Stomach smooth muscle (tissue), 2 donors: ENCODE data around the gene CAPN15.
"Not testable (repeated sequence)": the region's sequence is repeated elsewhere in the genome, so short reads cannot be mapped to it uniquely, and the experiment has no call there.

Source experiments
- H3K27ac ChIP-seq: one replicate; pipeline ENCODE4 v1.7.0; 2013; ENCODE audit warnings: mild to moderate bottlenecking, low read length, inconsistent platforms
- H3K27me3 ChIP-seq, 2 donors: one replicate each; pipeline ENCODE4 v1.7.0; 2013; ENCODE audit warnings: low read length in 2 of 2; ENCODE audit not compliant: insufficient read depth in 2 of 2, control insufficient read depth in 1 of 2
- H3K36me3 ChIP-seq, 2 donors: one replicate each; pipeline ENCODE4 v1.7.0; 2013; ENCODE audit warnings: low read length in 2 of 2; ENCODE audit not compliant: control insufficient read depth in 2 of 2, insufficient read depth in 2 of 2
- H3K4me1 ChIP-seq: one replicate; pipeline ENCODE4 v1.7.0; 2013; ENCODE audit warnings: low read length; ENCODE audit not compliant: control insufficient read depth, insufficient read depth
- H3K4me3 ChIP-seq, 2 donors: one replicate each; pipeline ENCODE4 v1.7.0; 2013; ENCODE audit warnings: low read length in 2 of 2
- H3K9ac ChIP-seq, 2 donors: one replicate each; pipeline ENCODE4 v1.7.0; 2013; ENCODE audit warnings: low read length in 2 of 2, mild to moderate bottlenecking in 1 of 2
- H3K9me3 ChIP-seq, 2 donors: one replicate each; pipeline ENCODE4 v1.7.0; 2013; ENCODE audit warnings: low read length in 2 of 2; ENCODE audit not compliant: control insufficient read depth in 2 of 2
- donor health status: healthy.
- donor health status: Pancreatic carcinoma.

The CAPN15 gene

GRCh38 chr16:495127-495748, 32.3 kb upstream of the CAPN15 start:
- Histone ChIP-seq H3K4me3 (no peak overlapping the region), H3K9me3 (no peaks in the 10 kb centered on the region), H3K36me3 (peaks cover 0 to 23% of the 10 kb centered on the region in 2 donors), H3K27ac (no peak overlapping the region), H3K9ac (no peak overlapping the region), H3K27me3 (no peaks in the 10 kb centered on the region), H3K4me1 (no peaks in the 10 kb centered on the region)

DNA sequence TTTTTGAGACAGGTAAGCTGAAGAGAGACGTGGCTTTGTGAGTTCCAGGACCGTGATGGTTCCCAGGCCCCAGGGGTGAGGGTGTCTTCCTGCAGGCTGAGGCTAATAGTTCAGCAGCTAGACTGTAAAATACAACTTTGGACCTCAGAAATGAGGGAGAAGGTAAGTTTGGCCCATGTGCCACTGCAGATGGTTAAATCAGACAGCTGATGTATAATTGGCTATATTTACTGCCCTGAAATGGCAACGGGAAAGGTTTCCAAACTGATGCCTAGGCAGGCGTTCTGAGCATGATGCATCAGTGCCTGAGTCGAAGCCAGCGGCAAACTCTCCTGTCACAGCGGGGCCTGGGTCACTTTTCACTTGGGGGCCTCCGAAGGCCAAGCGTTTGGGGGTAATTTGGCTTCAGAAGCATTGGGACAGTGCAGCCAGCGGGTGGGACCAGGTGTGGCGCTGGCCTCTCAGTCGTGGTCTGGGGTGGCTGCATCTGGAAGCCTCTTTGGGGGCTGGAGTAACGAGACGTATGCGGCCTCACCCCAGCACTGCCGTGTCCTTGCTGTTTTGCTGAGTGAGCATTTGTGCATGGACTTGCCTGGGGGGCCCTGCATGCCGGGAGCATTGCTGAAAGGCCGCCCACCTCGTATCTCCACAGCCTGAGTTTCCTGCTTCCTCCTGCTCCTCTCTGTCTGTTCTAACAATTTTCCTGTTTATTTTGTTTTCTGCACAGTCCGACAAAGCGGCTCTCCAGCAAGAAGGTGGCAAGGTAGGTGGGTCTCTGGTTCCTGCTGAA, 31.2 kb upstream of the CAPN15 start:
- Histone ChIP-seq H3K27ac (no peak overlapping the region), H3K9ac (no peak overlapping the region), H3K4me1 (no peaks in the 10 kb centered on the region), H3K27me3 (no peaks in the 10 kb centered on the region), H3K36me3 (peaks cover 0 to 16% of the 10 kb centered on the region in 2 donors), H3K9me3 (no peaks in the 10 kb centered on the region), H3K4me3 (no peak overlapping the region)

DNA sequence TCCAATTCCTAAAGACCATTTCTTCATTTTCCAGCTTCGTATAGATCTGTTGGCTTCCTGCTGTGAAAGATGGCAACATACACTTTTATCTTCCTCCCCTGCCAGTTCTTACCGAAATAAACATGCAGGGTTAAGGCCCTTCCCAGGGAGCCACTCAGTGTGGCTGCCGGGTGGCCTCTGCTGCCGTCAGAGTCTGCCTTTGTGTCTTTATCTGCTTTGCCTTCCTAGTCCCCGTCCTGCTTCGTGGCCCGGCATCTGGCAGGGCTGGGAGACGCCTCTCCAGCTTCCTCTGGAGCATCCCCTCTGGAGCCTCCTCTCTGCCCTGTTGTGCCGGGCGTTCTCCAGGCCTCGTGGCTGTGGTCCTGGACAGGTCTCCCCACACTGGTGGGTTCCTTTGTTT, 30.3 kb upstream of the CAPN15 start:
- H3K4me3 ChIP-seq, result no peak overlapping the region
- no peaks in the 10 kb centered on the region for H3K27me3 ChIP-seq
- peaks cover 0 to 16% of the 10 kb centered on the region in 2 donors for H3K36me3 ChIP-seq
- no peak overlapping the region for H3K9ac ChIP-seq
- no peaks in the 10 kb centered on the region for H3K9me3 ChIP-seq
- H3K27ac ChIP-seq, result no peak overlapping the region
- H3K4me1 ChIP-seq, result no peaks in the 10 kb centered on the region

DNA sequence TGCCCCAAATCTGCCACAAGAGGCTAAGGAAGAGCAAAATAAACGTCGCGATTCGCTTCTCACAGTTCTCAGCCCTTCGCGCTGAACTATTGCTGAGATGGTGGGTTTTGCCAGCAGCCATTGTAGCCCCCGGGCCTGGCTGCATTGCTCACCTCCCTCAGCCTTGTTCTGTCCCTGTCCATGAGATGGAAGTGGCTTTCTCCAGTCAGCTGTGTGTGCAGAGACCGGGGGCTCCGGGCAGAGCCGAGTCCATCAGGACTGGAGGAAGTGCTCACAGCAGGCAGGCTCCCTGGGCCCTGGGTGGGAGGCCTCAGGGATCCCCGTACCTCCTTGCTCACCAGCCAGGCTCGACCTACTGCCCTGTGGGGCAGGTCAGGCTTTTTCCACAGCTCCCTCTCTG, 27.6 kb upstream of the CAPN15 start:
- Histone ChIP-seq H3K27ac (no peak overlapping the region), H3K36me3 (peaks cover 0 to 20% of the 10 kb centered on the region in 2 donors), H3K4me1 (no peaks in the 10 kb centered on the region), H3K27me3 (no peaks in the 10 kb centered on the region), H3K9ac (no peak overlapping the region), H3K4me3 (no peak overlapping the region), H3K9me3 (no peaks in the 10 kb centered on the region)

DNA sequence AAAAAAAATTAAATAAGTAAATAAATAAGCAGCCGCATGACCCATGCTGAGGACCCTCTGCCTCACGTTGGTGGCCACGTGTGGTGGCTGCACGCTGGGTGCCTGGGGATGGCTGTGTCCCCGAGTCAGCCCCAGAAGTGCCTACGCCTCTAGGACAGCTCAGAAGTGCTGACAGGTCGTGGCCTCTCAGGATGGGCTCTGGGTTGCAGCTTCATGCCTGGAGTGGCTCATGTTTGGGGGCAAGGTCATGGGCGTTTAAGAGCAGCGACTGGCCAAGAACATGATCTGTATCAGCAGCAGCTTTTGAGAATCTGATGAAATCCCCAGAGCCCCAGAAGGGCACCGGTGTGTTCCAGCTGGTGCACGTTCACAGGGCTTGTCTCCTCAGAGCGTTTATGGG, 26.8 kb upstream of the CAPN15 start:
- no peak overlapping the region for H3K9ac ChIP-seq
- no peaks in the 10 kb centered on the region for H3K27me3 ChIP-seq
- H3K27ac ChIP-seq, result no peak overlapping the region
- peaks cover under 1 to 19% of the 10 kb centered on the region in 2 donors for H3K36me3 ChIP-seq
- H3K4me1 ChIP-seq, result no peaks in the 10 kb centered on the region
- no peaks in the 10 kb centered on the region for H3K9me3 ChIP-seq
- H3K4me3 ChIP-seq, result no peak overlapping the region

GRCh38 chr16:502179-502943, 25.2 kb upstream of the CAPN15 start:
- Histone ChIP-seq H3K27ac (no peak overlapping the region), H3K4me1 (no peaks in the 10 kb centered on the region), H3K4me3 (no peak overlapping the region), H3K9me3 (no peaks in the 10 kb centered on the region), H3K27me3 (no peaks in the 10 kb centered on the region), H3K36me3 (peaks cover 8 to 19% of the 10 kb centered on the region in 2 donors), H3K9ac (no peak overlapping the region)

DNA sequence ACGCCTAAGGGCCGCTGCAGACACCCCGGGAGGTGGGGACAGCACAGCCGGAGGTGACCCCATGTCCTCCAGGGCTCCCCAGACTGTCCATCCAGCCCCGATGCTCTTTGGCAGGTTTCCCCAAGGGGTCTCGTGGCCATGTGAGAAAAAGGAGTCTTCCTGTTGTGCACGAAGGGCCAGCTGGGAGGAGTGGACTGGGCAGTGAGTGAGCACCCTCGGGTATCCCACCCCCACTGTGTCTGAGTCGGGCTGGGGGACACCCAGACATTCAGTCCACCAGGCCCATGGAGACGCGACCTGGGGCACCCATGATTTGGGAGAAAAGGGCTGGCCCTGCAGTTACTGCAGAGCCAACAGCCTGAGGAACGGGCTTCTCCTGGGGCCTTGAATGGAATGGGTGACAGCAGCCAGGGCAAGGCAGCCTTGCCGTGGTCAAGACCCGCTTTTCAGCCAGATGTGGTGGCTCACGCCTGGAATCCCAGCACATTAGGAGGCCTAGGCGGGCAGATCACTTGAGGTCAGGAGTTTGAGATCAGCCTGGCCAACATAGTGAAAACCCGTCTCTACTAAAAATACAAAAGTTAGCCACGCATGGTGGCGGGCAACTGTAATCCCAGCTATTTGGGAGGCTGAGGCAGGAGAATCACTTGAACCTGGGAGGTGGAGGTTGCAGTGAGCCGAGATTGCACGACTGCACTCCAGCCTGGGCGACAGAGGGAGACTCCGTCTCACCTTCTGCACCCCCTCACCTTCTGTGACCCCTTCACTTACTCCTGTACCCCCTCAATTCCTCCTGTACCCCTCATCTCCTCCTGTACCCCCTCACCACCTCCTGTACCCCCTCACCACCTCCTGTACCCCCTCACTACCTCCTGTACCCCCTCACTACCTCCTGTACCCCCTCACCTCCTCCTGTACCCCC, 24.1 kb upstream of the CAPN15 start:
- Histone ChIP-seq H3K36me3 (peaks cover 8 to 14% of the 10 kb centered on the region in 2 donors), H3K4me1 (no peaks in the 10 kb centered on the region), H3K27me3 (no peaks in the 10 kb centered on the region), H3K9ac (no peak overlapping the region), H3K4me3 (no peak overlapping the region), H3K9me3 (no peaks in the 10 kb centered on the region), H3K27ac (no peak overlapping the region)

GRCh38 chr16:505479-506245, 21.9 kb upstream of the CAPN15 start:
- H3K4me3 ChIP-seq, result no peak overlapping the region
- no peaks in the 10 kb centered on the region for H3K9me3 ChIP-seq
- H3K27ac ChIP-seq, result no peak overlapping the region
- H3K27me3 ChIP-seq, result no peaks in the 10 kb centered on the region
- peaks cover 8 to 14% of the 10 kb centered on the region in 2 donors for H3K36me3 ChIP-seq
- no peaks in the 10 kb centered on the region for H3K4me1 ChIP-seq
- H3K9ac ChIP-seq, result no peak overlapping the region

DNA sequence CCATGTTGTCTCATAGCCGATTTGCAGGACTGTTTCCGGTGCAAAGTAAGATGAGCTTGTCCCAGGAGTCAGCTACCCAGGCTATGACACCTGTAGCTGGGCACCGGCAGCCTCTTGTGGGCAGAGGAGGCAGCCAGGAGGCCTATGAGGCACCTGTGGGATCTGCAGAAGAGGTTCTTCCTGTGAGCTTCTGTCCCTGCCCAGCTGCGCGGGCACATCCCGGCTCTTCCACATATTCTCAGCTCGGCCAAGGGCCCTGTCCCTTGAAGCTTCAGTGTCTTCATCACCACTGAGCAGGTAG, 21.3 kb upstream of the CAPN15 start:
- Histone ChIP-seq H3K36me3 (peaks cover 8 to 14% of the 10 kb centered on the region in 2 donors), H3K9me3 (no peaks in the 10 kb centered on the region), H3K27ac (no peak overlapping the region), H3K27me3 (no peaks in the 10 kb centered on the region), H3K4me1 (no peaks in the 10 kb centered on the region), H3K4me3 (no peak overlapping the region), H3K9ac (no peak overlapping the region)

DNA sequence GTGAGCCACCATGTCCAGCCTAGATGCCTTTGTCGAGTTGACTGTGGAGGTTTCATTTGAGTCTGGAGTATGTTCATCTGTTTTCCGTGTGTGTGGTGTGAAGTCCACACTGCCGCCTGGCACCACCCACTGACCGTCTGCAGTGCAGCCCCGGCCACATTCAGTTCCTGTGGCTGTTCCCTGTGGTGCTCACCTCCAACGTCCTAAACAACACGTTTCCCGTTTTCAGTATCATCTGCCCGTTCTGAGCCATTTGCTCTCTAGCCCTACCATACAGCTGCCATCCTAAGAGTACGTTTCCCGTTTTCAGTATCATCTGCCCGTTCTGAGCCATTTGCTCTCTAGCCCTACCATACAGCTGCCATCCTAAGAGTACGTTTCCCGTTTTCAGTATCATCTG, 20.0 kb upstream of the CAPN15 start:
- H3K4me3 ChIP-seq, H3K4me1 ChIP-seq, H3K9ac ChIP-seq, H3K9me3 ChIP-seq, H3K27ac ChIP-seq, H3K27me3 ChIP-seq: not testable (repeated sequence)
- H3K36me3 ChIP-seq, result peaks cover 8 to 14% of the 10 kb centered on the region in 2 donors
